GM18502 (cell line): ENCODE measurements around the gene NRF1.

Experiments used
- ATAC-seq: cut with Tn5 transposase; IDR thresholded peaks from one replicate; pipeline ENCODE4 v1.9.1; 2021; ENCODE audit warnings: mild to moderate bottlenecking; ENCODE audit not compliant: unreplicated experiment, poor library complexity

The NRF1 gene

DNA sequence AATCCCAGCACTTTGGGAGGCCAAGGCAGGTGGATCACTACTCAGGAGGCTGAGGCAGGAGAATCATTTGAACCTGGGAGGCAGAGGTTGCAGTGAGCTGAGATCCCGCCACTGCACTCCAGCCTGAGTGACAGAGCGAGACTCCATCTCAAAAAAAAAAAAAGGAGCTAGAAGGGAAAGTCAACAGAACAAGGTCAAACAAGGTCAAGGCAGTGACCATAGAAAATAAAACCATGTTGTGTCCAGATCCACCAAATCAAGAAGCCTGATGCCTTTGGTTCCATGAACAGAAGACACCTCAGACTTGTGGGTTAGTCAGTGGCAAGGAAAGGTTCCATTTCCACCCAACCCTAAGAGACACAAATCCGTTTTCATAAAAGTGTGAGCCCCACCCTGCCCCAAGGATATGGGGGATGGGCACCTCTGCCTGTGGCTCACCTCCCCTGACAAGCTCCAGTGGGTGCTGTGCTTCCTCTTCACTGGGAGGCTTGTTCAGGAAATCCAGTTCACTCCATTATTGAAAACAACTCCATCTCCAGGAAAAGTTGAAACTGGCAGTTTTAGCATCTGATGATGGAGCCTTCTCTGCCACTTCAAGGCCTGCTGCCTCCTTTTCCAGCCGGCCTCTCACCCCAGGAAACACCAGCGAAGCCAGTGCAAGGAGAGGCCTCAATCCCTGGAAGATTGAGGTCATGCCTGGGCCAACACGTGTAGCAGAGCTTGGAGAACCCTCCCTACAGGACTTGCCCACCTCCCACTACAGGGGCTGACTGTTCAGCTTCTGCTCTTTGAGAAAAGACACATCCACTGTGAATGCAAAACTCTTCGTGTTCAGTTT lies 152.9 kb downstream of the NRF1 start:
- no peak for ATAC-seq

DNA sequence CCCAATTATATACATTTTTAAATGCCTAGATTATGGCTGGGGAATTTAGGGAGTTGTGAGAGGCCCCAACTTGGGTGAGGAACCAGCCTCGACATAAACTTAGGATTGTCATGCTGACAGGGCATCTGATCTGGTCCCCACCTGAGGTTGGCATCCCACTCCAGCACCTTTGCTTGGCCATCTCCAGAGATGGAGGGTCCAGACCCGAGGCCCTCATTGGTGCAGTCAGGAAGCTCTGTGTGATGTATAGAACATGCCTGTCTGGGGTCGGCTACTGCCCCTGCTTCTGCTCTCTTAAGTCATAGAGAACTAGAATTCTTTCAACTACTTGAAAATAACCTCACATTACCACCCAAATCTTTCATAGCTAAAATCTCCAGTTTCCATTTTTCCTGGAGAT lies 153.8 kb downstream of the NRF1 start:
- no peak for ATAC-seq

DNA sequence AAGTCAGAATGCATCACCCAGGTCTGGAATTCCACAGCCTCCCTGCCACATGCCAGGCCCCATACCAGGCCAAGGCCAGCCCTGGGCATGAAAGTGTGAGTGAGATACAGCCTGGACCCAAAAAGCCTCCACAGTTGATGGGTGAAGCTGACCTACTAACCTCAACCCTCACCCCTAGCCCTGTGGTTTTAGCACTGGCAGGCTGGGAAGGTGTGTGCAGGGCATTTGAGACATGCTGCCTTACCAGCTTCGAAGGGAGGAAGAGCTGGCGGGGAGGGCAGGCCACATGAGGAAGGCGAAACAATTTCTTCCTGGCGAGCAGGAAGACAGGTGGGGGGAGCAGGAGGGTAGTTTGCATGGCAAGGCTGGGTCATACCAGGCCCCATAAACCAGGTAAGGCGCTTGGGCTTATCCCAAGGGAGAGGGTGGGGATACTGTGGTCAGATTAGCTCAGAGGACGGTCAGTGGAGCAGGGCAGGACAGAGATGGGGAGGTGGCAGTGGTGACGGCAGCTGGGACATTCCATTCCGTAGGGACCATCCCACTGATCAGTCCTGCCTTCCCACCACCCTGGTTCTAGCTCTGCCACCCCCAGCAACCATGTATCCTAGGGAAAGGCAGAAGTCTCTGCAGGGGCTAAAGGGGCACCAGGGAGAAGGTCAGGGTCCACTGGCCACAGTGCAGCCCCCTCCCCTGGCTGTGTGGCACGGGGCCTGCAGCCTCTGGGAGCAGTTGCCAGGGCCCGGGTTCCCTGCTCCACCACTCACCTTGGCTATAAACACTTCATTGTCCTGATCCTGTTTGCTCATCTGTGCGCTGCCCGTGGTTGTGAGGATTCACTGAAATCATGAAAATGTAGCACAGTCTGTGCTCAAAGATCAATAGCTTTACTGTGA lies 155.8 kb downstream of the NRF1 start:
- no peak for ATAC-seq

DNA sequence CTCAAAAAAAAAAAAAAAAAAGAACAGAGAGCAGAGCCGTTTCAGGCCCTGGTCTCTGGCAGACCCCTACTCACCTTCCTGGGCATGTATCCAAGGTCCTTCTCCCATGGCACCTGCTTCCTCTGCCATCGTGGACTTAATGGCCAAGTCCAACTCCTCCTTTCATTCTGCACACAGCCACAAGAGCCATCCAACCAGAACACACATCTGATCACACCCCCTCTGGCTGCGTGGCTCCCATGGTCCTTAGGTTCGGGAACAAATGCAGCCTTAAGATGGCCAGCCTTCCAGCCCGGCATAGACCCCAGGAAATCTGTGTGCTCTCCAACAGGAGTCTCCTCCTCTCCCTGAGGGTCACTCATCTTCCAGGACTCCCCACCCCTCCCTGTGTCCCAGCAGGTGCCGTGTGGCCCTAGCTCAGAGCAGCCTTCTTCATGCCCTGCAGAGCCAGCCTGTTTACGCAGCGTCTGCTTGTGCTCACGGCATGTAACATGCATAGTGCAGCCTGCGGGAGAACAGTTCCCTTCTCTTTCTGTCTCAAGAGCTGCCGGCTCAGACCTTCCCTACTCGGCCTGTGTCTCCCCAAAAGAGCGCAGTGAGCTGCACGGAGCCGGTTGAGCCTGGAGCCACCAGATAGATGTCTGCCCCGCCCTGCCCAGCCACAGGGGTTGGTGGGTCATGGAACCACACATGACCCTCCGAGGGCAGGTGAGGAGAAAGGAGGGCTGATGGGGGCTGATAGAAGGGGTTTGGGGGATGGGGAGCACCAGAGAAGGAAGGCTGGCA lies 157.3 kb downstream of the NRF1 start:
- no peak for ATAC-seq

- no peak for ATAC-seq
Observed at GRCh38 chr7:129769400-129769774, 157.9 kb downstream of the NRF1 start.

DNA sequence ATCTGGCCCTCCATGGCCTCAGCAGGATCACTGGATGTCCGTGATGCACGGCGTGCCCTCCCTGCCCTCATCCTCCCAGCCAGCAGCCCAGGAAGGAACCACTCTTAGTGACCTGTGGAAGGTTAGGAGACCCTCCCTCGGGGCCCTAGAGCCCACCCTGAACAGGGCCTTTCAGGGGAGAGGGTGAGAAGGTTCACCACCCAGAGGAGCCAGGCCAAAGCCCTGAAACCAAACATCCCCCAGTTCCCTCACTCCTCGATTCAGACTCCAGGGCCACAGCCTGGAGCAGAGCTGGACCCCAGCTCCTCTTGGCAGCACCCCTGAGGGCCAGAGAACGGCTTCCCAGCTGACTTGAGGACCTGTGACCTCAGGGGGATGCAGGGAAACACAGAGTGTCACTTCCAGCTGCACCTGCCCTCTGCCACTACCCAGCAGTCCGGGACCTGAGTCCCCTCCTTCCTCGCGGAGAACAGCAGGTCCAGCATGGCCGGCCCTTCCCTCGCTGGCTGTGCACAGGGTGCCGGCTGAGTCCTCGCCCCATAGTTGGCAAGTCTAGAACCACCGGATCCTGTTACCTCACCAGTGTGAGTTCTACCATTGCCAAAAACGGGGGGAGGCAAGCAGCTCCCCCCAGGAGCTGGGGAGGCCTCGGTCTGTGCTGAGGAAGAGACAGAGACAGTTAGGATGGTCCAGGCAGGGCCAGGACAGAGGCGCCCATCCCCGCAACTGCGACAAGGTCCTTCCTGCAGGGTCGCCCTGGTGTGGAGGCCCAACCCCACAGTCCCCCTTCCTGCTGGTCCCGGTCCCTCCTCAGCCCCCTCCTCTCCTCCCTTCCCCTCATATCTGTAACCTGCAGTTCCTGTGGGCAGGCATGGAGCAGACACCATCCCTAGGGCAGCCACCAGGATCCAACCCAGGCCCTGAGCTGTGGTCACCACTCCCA lies 158.6 kb downstream of the NRF1 start:
- ATAC-seq, result no peak

- ATAC-seq, result no peak
Observed at GRCh38 chr7:129771201-129771927, 159.8 kb downstream of the NRF1 start.

DNA sequence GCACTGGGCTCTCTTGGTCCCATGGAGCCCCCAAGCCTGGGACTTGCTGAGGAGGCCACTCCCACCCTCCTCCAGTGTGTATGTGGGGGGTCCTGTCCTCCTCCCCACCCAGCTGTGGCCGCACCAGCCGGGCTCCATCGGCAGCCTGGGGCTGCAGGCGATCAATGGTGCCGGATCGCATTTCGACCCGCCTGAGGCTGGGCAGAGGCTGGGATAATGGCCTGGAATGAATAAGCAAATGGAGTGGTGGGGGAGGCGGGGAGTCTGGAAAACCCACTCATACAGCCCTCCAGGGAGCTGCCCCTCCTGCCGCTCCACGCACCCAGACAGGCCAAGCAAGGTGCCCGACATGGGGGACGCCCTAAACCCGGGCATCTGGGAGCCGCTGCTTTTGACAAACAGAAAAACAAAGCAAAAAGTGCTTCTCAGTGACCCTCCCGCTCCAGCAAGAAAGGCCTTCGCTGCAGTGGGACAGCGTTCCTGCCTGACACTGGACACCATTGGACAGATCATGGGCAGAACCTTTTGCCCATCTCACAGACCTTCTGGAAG lies 160.5 kb downstream of the NRF1 start:
- ATAC-seq, result no peak

DNA sequence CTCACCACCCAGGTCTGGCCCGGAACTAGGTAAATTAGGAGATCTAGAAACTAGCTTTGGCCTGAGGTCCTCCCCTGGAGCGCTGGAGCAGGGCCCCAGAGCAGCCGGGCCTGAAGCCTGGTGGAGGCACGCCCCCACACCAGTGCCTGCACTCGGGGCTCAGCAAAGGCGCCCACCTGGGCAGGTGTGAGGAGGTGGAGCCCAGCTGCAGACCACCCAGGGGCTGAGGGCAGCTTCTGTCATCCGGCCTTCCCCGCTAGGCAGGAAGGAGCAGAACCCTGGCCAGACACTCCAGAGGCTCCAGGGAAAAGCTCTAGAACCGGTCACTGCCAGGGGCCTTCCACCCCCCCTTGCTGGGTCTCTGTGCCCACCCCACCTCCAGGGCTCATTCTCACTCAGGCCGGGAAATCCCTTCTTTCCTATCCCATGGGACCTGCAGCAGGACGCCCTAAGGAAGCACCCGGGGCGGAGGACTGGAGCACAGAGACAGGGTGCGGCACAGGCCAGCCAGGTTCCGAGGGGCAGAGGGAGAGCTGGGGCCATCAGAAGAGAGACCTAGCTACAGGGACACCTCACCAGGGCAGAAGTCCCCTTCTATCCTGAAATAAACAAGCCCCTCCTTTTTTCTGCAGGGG lies 161.2 kb downstream of the NRF1 start:
- no peak for ATAC-seq

GRCh38 chr7:129773328-129773731 lies 161.8 kb downstream of the NRF1 start:
- ATAC-seq, result no peak

GRCh38 chr7:129773871-129774270 lies 162.4 kb downstream of the NRF1 start:
- ATAC-seq, result no peak

DNA sequence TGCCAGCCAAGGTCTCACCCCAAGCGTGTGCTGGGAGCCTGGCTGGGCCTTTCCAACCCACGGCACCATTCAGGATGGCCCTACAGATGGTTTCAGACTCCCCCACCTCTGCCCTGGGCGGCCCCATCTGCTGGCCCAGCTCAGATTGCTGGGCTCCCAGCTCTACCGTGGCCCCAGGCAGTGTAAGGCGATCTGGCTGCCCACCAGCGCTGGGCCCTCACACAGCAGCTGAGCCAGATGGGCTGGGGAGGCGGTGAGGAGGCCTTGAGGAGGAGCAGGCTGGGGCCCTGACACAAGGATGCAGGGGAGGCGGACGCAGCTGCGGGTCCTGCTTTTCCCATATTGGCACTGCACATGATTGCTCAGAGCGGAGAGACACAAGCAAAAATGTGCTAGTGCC lies 162.8 kb downstream of the NRF1 start:
- no peak for ATAC-seq

GRCh38 chr7:129774871-129775694 lies 163.6 kb downstream of the NRF1 start:
- no peak for ATAC-seq

GRCh38 chr7:129775695-129776361 lies 164.3 kb downstream of the NRF1 start:
- ATAC-seq, result no peak

- ATAC-seq, result no peak
Observed at GRCh38 chr7:129776362-129776722, 164.8 kb downstream of the NRF1 start.

- ATAC-seq, result no peak
Observed at GRCh38 chr7:129777195-129777844, 165.8 kb downstream of the NRF1 start.
